ENCODE measurements around the gene SPACA9. TPM values are rescaled to one million over a fixed set of nuclear protein-coding genes. Genes with fewer than 3 reads are reported as not detected.

Gene SPACA9
- total and polyA plus RNA-seq, 2 of the 4 experiments (the other 2 are of a cell fraction) = 0.90 to 4.9 TPM

DNA sequence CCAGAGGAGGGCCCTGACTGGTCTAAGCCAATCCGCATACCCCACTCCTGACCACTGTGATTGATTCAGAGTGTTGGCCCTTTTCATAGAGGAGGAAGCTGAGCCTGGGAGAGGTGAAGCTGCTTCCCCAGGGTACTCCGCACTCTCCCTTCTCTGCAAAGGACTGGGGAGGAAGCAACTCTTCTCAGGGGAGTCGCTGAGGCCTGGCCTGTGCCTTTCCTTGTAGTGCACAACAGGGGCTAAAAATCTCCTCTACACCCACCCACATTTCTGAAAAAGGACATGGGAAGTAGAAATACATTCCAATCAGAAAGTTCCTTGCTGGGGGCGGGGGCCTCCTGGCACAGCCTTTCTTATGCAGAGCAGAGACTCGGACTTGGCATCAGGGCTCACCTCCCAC is 22.8 kb upstream of the SPACA9 start:
- H3K79me1 ChIP-seq (ENCODE audit: low read depth in 1 of 2, low read length in 2 of 2) = no peaks in the 10 kb centered on the region
- CTCF ChIA-PET = no interaction called here
- no peak for ATAC-seq (ENCODE audit: low read depth)

More for the DNA sequence above, 22.8 kb upstream of the SPACA9 start:
- no peak overlapping the region for H2BK15ac ChIP-seq (ENCODE audit: low read depth, low read length)
- no CpG with 5 or more reads among the region's 5 CpGs for WGBS, 2 experiments (ENCODE audit: extremely low coverage in 2 of 2, insufficient read length in 1 of 2)
- H4K20me1 ChIP-seq (ENCODE audit: insufficient read depth, low read length) = no peaks in the 10 kb centered on the region
- no peak for DNase-seq
- in situ Hi-C loops (cut with MboI; ENCODE audit: low sequenced_read_pairs) = no loop called here
- H3K4me2 ChIP-seq (ENCODE audit: low read depth, low read length) = no peak overlapping the region
- no peak overlapping the region for H4K5ac ChIP-seq (ENCODE audit: low read depth, low read length)
- intact Hi-C loops (cut with micrococcal nuclease) = no loop called here
- H3K4ac ChIP-seq (ENCODE audit: low read depth, low read length) = no peak overlapping the region
- H2BK20ac ChIP-seq (ENCODE audit: low read depth, low read length) = no peak overlapping the region
- peaks cover 34% of the 10 kb centered on the region for H3K27me3 ChIP-seq (ENCODE audit: control insufficient read depth, insufficient read depth, low read length)
- H2AFZ ChIP-seq (replicated peaks; ENCODE audit: low read length, poor library complexity) = no peak overlapping the region
- H3K56ac ChIP-seq (ENCODE audit: extremely low read depth, insufficient read depth, low read length) = no peak overlapping the region
- H3K4me1 ChIP-seq (ENCODE audit: control insufficient read depth, insufficient read depth, low read length) = peaks cover 8% of the 10 kb centered on the region; the same call in 1 of the 2 replicates
- H4K91ac ChIP-seq (ENCODE audit: insufficient read depth, low read depth, low read length) = no peak overlapping the region
- H4K8ac ChIP-seq (ENCODE audit: low read depth in 2 of 2, low read length in 2 of 2) = no peak overlapping the region
- H2AK9ac ChIP-seq (replicated peaks; ENCODE audit: low read depth, low read length, poor library complexity) = no peak overlapping the region
- H2AK5ac ChIP-seq (ENCODE audit: low read depth, low read length) = no peak overlapping the region
- dilution Hi-C loops (cut with HindIII; ENCODE audit: low sequenced_read_pairs, unreplicated experiment) = no loop called here
- BruUV-seq (replicated peaks) = no TSS peak
- no peak overlapping the region for H2BK5ac ChIP-seq (ENCODE audit: low read depth, low read length, poor library complexity, severe bottlenecking)
- no peak overlapping the region for H3K9ac ChIP-seq (ENCODE audit: low read depth, low read length)
- H3K9me3 ChIP-seq (ENCODE audit: control insufficient read depth, insufficient read depth, low read length) = no peaks in the 10 kb centered on the region
- H3K14ac ChIP-seq (replicated peaks; ENCODE audit: low read depth, low read length) = no peak overlapping the region
- no peaks in the 10 kb centered on the region for H3K36me3 ChIP-seq (ENCODE audit: control insufficient read depth, insufficient read depth, low read length)
- H3K27ac ChIP-seq (ENCODE audit: insufficient read depth, low read length) = no peak overlapping the region
- H2BK120ac ChIP-seq (ENCODE audit: low read depth, low read length) = no peak overlapping the region
- POLR2A ChIA-PET (ENCODE audit: unreplicated experiment) = no interaction called here
- no peak overlapping the region for H3K4me3 ChIP-seq (ENCODE audit: insufficient read depth, low read depth, low read length)
- TF ChIP-seq, protein P1, sequence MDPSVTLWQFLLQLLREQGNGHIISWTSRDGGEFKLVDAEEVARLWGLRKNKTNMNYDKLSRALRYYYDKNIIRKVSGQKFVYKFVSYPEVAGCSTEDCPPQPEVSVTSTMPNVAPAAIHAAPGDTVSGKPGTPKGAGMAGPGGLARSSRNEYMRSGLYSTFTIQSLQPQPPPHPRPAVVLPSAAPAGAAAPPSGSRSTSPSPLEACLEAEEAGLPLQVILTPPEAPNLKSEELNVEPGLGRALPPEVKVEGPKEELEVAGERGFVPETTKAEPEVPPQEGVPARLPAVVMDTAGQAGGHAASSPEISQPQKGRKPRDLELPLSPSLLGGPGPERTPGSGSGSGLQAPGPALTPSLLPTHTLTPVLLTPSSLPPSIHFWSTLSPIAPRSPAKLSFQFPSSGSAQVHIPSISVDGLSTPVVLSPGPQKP (IDR thresholded peaks at IDR 0.05; ENCODE audit: borderline replicate concordance, low read depth, low read length) = no peak
- TF ChIP-seq CHD1 (IDR thresholded peaks at IDR 0.05; ENCODE audit: low read depth, low read length) (no peak), RCOR1 (IDR thresholded peaks at IDR 0.05; ENCODE audit: insufficient replicate concordance, low read length) (no peak)
- no peak overlapping the region for H3K18ac ChIP-seq (ENCODE audit: low read depth, low read length)
- H3K9me1 ChIP-seq (ENCODE audit: insufficient read depth, low read length) = no peaks in the 10 kb centered on the region
- H3K23ac ChIP-seq (ENCODE audit: low read depth, low read length) = no peak overlapping the region
